GM19468 (cell line): ENCODE data around the gene EFNB2.

ENCODE experiments used
- ATAC-seq: cut with Tn5 transposase; IDR thresholded peaks from one replicate; pipeline ENCODE4 v1.9.1; 2021; ENCODE audit warnings: mild to moderate bottlenecking, moderate library complexity, moderate number of reproducible peaks; ENCODE audit not compliant: unreplicated experiment; ENCODE audit errors: extremely low read depth

EFNB2 gene

DNA sequence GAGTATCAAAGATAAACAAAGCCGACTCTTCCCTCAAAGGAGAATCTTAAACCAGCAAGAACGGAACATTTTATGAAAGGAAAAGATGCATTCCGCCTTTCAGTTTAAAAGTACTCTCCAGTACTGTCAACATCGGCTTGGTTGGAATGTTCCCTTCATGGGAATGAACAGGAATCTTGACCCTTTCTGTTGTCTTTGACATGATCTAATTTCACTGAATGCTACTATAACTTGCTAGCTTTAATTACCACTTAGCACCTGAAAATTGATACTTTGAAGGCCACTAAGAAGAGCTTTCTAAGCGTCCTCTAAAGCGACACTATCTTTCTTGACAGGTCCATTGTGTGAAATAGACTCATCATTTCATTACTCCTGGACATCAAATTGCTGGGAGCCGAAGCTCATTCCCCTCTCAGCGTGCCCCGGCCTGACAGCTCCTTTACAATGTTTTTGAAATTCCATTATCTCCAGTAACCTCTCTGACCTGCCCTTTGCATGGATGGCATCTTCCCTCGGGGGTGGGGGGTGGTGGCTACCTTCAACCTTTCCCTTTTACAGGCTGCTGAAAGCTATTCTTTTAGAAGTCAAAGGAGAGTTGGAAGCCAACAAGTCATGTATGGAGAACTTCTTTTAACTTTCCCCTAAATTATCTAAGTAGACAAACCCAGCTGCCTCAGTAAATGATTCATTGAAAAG is 67.9 kb downstream of the EFNB2 start:
- ATAC-seq: no peak

DNA sequence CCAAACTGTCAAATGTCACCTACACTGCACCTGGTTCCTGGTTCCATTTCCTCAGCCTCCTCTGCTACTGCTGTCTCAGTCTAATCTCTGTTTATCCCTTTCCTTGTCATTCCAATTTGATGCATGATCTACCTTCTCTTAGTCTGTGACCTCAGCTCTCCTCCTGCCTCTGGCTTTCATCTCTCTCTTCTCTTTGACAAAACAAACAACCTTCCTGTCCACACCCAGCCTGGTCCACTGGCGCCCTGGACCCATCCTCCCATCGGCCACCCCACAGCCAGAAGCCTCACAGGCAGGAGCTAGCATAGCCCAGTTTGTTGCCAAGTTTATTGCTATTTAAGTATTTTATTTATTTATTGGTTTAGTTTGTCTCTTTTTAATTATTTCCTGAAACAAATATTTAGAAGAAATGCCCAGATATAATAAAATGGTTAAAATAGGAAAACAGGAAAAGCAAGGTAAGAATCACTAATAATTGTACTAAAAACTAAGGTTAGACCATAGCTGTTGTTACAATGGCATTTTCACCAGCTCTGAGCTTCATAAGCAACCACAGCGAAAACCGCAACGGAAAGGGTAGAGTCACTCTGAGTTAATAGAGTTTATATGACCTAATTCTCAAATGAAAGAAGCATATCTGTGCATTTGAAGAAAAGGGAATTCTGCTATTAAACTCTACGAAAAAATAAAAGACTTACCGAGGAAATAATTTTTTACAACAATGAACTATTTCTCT is 68.6 kb downstream of the EFNB2 start:
- ATAC-seq: no peak

DNA sequence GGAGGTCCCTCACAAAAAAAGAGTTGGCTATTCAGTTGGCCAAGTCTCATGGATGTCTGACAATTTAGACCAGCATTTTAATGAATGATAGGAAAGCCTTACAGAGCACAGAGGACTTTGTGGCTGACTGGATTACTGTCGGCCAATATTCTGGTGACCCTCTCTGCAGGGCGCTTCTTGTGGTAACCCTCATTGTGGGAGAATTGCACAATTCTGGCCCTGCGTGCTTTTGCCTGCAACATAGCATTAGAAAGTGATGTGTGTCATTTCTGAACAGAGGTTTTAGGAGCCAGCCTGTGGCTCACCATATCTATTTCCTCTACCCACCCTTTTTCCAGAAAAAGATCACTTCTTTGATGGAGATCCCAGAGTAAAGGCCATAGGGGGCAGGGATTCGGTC is 71.4 kb downstream of the EFNB2 start:
- ATAC-seq: no peak

DNA sequence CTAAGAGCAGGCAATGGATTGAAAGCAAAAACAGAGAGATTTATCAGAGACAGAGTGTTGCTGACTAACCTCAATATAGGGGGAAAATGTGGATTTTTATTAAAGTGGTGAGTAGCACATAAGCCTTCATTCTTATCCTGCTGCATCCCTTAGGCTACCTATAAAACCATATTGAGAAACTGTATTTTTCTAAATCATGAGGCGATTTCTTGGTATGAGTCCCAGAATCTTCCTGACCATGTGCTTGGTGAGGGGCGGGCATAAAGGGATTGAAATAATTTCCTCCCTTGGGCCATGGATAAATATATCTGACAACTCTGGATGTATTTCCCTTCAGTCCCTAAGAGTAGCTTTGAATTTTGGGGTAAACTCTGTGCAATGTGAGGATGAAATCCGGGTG is 72.8 kb downstream of the EFNB2 start:
- no peak for ATAC-seq

DNA sequence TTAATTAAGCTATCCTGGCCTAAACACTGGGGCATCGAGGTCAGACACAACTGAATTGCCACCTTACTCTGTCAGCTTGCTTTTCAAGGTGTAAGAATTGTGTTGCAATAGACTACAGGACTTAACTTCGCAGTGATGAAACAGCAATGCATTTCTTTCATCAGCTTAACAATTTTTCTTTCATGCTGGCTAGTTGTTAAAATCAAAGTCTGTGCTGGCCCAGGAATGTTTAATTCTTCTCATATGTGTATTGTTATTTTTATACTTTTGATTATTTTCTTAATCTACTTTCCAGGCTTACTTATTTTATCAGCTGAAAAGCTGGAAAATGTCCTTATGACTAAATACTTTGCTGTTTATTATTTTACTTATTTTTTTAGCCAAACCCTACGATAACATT is 79.7 kb downstream of the EFNB2 start:
- no peak for ATAC-seq

DNA sequence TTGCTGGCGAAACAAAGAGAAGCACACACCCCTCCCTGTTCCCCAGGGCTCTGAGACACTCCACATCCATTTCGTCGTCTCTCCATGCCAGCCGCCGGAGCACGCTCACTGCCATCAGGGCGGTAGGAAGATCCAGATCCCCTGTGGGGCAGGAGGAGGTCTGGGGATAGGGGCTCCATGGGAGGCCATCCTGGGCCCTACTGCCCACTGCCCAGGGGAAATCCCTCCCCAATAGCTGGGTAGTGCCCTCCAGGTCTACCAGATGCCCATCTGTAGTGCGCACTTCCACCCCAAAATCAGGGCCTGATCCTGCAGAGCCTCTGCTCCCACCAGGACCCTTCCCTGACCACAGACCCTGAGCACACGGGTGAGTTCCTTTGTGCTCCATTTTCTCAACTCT is 80.3 kb downstream of the EFNB2 start:
- ATAC-seq: no peak

DNA sequence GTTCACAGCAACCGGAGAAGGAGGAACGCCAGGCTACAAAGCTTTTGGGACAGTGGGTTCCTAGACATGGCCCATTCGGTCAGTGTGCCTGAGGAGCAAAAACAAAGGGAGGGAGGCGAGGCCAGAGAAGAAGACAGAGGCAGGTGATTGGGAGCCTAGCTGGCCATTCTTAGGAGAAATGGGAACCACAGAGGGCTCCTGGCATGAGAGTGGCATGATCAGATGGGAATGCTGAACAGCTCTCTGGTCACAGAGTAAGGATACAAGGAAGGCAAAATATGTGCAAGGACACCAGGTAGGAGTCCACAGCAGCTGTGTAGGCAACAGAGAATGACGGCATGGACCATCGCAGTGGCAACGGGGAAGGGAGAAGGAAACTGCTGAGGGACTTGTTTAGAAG is 82.4 kb downstream of the EFNB2 start:
- no peak for ATAC-seq

DNA sequence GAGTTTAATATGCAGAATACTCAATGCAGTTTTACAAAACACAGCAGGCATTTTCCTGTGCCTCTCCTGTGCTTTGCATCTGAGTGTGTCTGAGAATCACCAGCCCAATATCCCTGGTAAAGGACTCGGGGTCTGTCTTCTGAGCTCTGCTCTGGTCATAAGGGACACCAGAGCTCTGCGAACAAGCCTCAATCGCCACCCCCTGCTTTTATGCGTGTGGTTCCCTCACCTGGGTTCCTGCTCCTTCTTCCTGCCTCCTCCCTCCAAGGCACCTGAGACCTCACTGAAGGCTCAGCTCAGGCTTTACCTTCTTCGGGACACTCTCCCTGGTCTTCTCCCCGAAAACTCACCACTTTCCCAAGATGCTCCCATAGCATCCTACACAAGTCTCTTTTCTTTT is 84.5 kb downstream of the EFNB2 start:
- no peak for ATAC-seq

DNA sequence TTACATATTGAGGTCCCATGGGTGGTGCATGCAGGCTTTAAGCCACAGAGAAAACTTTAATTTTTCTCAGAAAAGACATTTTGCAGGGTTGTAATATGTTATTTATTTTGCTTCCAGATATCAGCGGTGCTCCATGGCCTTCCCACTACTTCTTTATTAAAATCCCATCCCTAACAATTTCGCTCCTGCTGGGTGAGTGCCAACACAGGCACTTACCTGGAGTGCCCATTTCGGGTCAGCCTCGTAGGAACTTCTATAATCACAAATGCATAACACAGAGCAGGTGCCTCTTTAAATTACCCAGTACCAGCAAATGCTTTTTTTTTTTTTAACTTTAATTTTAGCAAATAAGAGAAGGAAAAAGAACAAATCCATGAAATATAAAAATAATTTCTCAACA is 86.4 kb downstream of the EFNB2 start:
- no peak for ATAC-seq

DNA sequence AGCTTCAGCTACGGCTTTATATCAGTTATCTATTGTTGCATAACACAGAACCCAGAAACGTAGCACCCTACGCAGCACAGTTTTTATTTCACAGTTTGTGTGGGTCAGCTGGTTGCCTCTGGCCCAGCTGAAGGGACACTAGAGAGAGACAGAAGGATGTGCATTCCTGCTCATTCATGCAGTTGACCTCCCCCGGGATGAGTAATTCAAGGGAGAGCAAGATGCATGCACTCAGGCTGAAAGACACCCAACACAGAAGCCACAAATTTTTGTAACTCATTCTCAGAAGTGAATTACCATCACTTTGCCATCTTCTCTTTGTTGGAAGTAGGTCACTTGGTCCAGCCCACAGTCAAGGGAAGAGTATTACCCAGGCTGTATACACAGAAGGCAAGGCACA is 89.5 kb downstream of the EFNB2 start:
- no peak for ATAC-seq

DNA sequence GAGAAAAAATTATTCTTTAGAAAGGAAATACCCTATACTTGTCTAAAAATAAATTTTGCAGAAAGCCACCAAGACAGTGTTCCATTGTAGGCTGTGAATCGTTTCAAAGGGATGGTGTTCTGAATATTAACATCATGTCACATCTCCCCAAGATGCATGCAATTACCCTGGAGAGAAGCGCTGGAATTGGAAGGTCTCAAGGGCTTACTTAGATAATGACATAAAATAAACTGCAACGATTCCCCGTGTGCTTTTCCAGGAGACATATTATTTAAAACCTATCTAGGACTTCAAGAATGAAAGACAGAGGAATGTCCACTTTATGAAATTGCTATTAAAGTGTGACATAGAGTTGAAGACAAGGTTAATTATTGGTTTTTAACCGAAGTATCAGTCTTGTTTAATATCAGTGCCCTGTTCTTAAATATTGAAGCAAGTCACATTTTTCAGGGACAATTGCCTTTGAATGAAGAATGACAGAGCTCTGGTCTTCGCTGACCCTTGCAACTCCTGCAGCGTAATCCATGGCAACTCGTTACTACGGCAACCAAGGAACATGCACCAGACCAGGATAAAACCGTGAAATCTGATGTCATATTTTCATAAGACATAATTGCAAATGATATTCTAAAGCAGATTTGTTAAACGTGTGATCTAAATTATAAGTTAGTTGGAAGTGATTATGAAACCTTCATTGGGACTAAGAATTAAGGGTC is 91.7 kb downstream of the EFNB2 start:
- no peak for ATAC-seq

DNA sequence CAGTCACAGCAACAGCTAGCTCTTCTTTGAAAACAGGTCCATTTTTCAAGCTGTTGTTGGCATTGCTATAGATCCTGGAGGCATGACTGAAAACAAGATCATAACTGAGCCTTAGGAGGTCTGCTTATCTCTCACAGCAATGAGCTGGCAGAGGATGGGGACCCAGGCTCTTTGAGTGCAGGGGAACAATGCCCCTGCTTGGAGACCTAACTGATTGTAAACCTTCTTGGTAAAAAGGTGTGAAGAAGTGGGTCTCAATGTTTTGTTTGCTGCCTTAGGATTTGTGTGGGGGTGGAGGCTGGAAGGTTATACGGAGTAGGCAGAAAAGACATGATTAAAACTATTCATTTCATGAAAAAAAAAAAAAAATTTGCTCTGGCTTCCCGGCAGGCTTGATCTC is 94.6 kb downstream of the EFNB2 start:
- ATAC-seq: no peak
